H9 (cell line): ENCODE results near the gene RAB7B. TPM values are rescaled to one million over a fixed set of nuclear protein-coding genes. Genes with fewer than 3 reads are reported as not detected.

Experiments used
- DNase-seq: peaks from one replicate; pipeline ENCODE4 v3.0.0-alpha.2; 2017
- H2AFZ ChIP-seq: one replicate; pipeline ENCODE4 v1.6.1; 2013; ENCODE audit warnings: mild to moderate bottlenecking, low read length, control low read depth, moderate library complexity
- H2AK5ac ChIP-seq: 2 replicates; pipeline ENCODE4 v1.6.1; 2013; ENCODE audit warnings: low read length, control low read depth, mixed read lengths; ENCODE audit not compliant: insufficient read length
- H2BK120ac ChIP-seq: one replicate; pipeline ENCODE4 v1.6.1; 2013; ENCODE audit warnings: low read depth, mild to moderate bottlenecking, low read length, control low read depth, inconsistent platforms; ENCODE audit not compliant: poor library complexity, severe bottlenecking
- H2BK12ac ChIP-seq: 2 replicates; pipeline ENCODE4 v1.6.1; 2013; ENCODE audit warnings: low read length, control low read depth, mixed read lengths, low read depth; ENCODE audit not compliant: insufficient read length
- H2BK15ac ChIP-seq: 2 replicates; pipeline ENCODE4 v1.6.1; 2013; ENCODE audit warnings: low read depth, low read length, control low read depth
- H2BK20ac ChIP-seq: one replicate; pipeline ENCODE4 v1.6.1; 2013; ENCODE audit warnings: low read depth, mild to moderate bottlenecking, low read length, control low read depth, inconsistent platforms; ENCODE audit not compliant: poor library complexity, severe bottlenecking
- H2BK5ac ChIP-seq: 2 replicates; pipeline ENCODE4 v1.6.1; 2013; ENCODE audit warnings: low read length, control low read depth, mixed read lengths; ENCODE audit not compliant: insufficient read length
- H3K14ac ChIP-seq: 2 replicates; pipeline ENCODE4 v1.6.1; 2013; ENCODE audit warnings: low read length, control low read depth; ENCODE audit not compliant: insufficient read depth
- H3K18ac ChIP-seq: 2 replicates; pipeline ENCODE4 v1.6.1; 2013; ENCODE audit warnings: low read depth, mild to moderate bottlenecking, mixed read lengths, low read length, control low read depth; ENCODE audit not compliant: insufficient read length
- H3K23ac ChIP-seq: 2 replicates; pipeline ENCODE4 v1.6.1; 2013; ENCODE audit warnings: low read length, control low read depth, mixed read lengths, low read depth; ENCODE audit not compliant: insufficient read length
- H3K23me2 ChIP-seq: 2 replicates; pipeline ENCODE4 v1.6.1; 2013; ENCODE audit warnings: low read depth, mild to moderate bottlenecking, mixed read lengths, low read length, control low read depth; ENCODE audit not compliant: insufficient read length, poor library complexity, severe bottlenecking
- H3K27ac ChIP-seq: 2 replicates; pipeline ENCODE4 v1.5.1; 2013; ENCODE audit warnings: low read length, control low read depth, mixed read lengths, low read depth; ENCODE audit not compliant: insufficient read length
- H3K27me3 ChIP-seq: 2 replicates; pipeline ENCODE4 v1.6.1; 2013; ENCODE audit warnings: low read length, control low read depth, inconsistent platforms; ENCODE audit not compliant: insufficient read depth
- H3K4ac ChIP-seq: 2 replicates; pipeline ENCODE4 v1.6.1; 2013; ENCODE audit warnings: low read depth, mild to moderate bottlenecking, control low read depth, inconsistent platforms, low read length, moderate library complexity
- H3K4me1 ChIP-seq: 2 replicates; pipeline ENCODE4 v1.6.1; 2013; ENCODE audit warnings: low read length, control low read depth, inconsistent platforms; ENCODE audit not compliant: insufficient read depth
- H3K4me2 ChIP-seq: 2 replicates; pipeline ENCODE4 v1.6.1; 2013; ENCODE audit warnings: low read length, control low read depth, mixed read lengths; ENCODE audit not compliant: insufficient read length, insufficient read depth
- H3K56ac ChIP-seq: 2 replicates; pipeline ENCODE4 v1.6.1; 2013; ENCODE audit warnings: low read depth, mild to moderate bottlenecking, mixed read lengths, low read length, control low read depth; ENCODE audit not compliant: insufficient read length
- H3K79me1 ChIP-seq: 2 replicates; pipeline ENCODE4 v1.6.1; 2013; ENCODE audit warnings: low read depth, mild to moderate bottlenecking, moderate library complexity, low read length, control low read depth, inconsistent platforms; ENCODE audit not compliant: insufficient read depth, poor library complexity, severe bottlenecking
- H3K79me2 ChIP-seq: 2 replicates; pipeline ENCODE4 v1.6.1; 2013; ENCODE audit warnings: low read length, control low read depth, inconsistent platforms; ENCODE audit not compliant: insufficient read depth
- H3K9ac ChIP-seq: 2 replicates; pipeline ENCODE4 v1.6.1; 2013; ENCODE audit warnings: low read length, control low read depth, mixed read lengths; ENCODE audit not compliant: insufficient read length; ENCODE audit errors: extremely low read depth
- H3K9me3 ChIP-seq: one replicate; pipeline ENCODE4 v1.6.1; 2013; ENCODE audit warnings: low read depth, low read length, inconsistent platforms; ENCODE audit not compliant: control insufficient read depth
- H3T11ph ChIP-seq: one replicate; pipeline ENCODE4 v1.6.1; 2013; ENCODE audit warnings: mild to moderate bottlenecking, low read length, control low read depth, inconsistent platforms
- H4K20me1 ChIP-seq: one replicate; pipeline ENCODE4 v1.6.1; 2013; ENCODE audit not compliant: control insufficient read depth, insufficient read length, insufficient read depth
- H4K5ac ChIP-seq: 2 replicates; pipeline ENCODE4 v1.6.1; 2013; ENCODE audit warnings: low read depth, mild to moderate bottlenecking, mixed read lengths, low read length, control low read depth; ENCODE audit not compliant: insufficient read length
- H4K8ac ChIP-seq: replicated peaks from 2 replicates; pipeline ENCODE4 v1.6.1; 2013; ENCODE audit warnings: low read length, control low read depth, mixed read lengths, low read depth; ENCODE audit not compliant: insufficient read length
- H4K91ac ChIP-seq: 2 replicates; pipeline ENCODE4 v1.6.1; 2013; ENCODE audit warnings: low read depth, mild to moderate bottlenecking, moderate library complexity, mixed read lengths, low read length, control low read depth; ENCODE audit not compliant: insufficient read length
- H3K27ac Mint-ChIP-seq, 3 experiments: 2 replicates in 2 of 3; 3 replicates in 1 of 3; pipeline ENCODE4 v1.8.0; 2020 to 2021; ENCODE audit warnings: mixed read lengths in 3 of 3, mild to moderate bottlenecking in 1 of 3, moderate library complexity in 1 of 3
- H3K27me3 Mint-ChIP-seq: 2 replicates; pipeline ENCODE4 v1.8.0; 2021; ENCODE audit warnings: low read depth, mild to moderate bottlenecking, moderate library complexity, mixed read lengths
- H3K36me3 Mint-ChIP-seq, 3 experiments: 2 replicates in 2 of 3; 3 replicates in 1 of 3; pipeline ENCODE4 v1.8.0; 2020 to 2021; ENCODE audit warnings: low read depth in 3 of 3, mixed read lengths in 3 of 3; ENCODE audit not compliant: insufficient read depth in 1 of 3
- H3K4me1 Mint-ChIP-seq, 2 experiments: 2 replicates each; pipeline ENCODE4 v1.8.0; 2020; ENCODE audit warnings: mixed read lengths in 2 of 2
- H3K4me3 Mint-ChIP-seq, 2 experiments: 2 replicates in 1 of 2; 3 replicates in 1 of 2; pipeline ENCODE4 v1.8.0; 2020 to 2021; ENCODE audit warnings: mild to moderate bottlenecking in 2 of 2, mixed read lengths in 2 of 2, moderate library complexity in 1 of 2
- H3K9me3 Mint-ChIP-seq, 2 experiments: 2 replicates in 1 of 2; 3 replicates in 1 of 2; pipeline ENCODE4 v1.8.0; 2020; ENCODE audit warnings: mild to moderate bottlenecking in 2 of 2, mixed read lengths in 2 of 2, moderate library complexity in 1 of 2
- WGBS: extraction: QIAGEN DNeasy Blood & Tissue Kit; methylation state at CpG from one replicate; pipeline ENCODE4 v1.1.7; 2013; ENCODE audit warnings: missing lambda C conversion rate, low lambda C conversion rate, mixed read lengths; ENCODE audit not compliant: insufficient read length; ENCODE audit errors: extremely low coverage; 5-methylcytosine and 5-hydroxymethylcytosine counted together
- total RNA-seq: library from RNA; stranded (reverse); gene quantifications from 2 replicates; pipeline ENCODE4 v1.2.1, GENCODE V29; 2021
- TF ChIP-seq, protein P1 (sequence below): fragments of 200-600 bp; sonication (generic); conservative IDR thresholded peaks from 3 replicates; pipeline ENCODE4 v1.8.0; 2021; ENCODE audit warnings: antibody characterized with exemption, mild to moderate bottlenecking

Gene RAB7B
- total RNA-seq, 1 experiment from 2014 or later, result 0.68 TPM

DNA sequence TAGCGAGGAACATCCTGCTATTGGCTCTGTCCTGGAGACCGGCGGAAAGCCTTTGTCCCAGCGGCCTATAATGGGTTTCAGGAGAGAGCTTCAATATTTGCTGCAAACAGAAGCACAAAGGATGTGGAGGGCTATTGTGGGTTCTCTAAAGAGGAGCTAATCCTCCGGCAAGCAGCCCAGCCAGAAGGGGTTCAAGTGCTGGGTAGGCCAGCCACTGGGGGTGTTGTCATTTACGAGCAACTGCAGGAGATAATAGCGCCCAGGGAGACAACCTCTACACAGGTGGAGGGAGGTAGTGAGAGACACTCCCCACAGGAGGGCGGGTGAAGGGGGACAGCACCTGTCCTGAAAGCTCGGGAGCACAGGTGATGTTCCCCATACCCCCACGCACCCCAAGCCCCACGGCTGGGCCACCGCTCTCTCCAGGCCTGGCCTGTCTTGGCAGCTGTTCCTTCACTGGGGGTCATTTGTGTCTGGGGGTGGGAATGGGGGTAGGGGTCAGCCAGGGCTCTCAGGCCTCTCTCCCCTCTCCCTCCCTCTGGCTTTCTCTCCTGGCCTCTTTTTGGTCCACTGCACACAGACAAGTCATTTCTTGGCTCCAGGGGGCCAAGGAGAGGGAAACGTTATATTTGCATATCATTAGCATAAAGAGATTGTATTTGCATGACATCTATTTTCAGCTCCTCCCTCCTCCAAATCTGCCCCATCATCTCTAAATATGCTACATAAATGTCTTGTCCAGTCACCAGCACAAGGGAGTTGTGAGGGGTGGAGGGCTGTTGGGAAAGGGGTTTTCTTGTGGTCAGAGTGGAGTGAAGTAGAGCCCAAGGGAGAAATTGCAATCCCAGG, 37.9 kb downstream of the RAB7B start:
- no peaks in the 10 kb centered on the region for H3K27me3 ChIP-seq
- H3K4ac ChIP-seq, result no peak overlapping the region
- no peak overlapping the region for H2BK12ac ChIP-seq
- H4K91ac ChIP-seq, result no peak overlapping the region
- H3K9me3 Mint-ChIP-seq, result no peaks in the 10 kb centered on the region; a peak in 1 of 5 replicates
- no peak overlapping the region for H3K4me2 ChIP-seq
- H3T11ph ChIP-seq, result no peak overlapping the region
- WGBS, result no CpG with 5 or more reads among the region's 13 CpGs
- no peaks in the 10 kb centered on the region for H3K23me2 ChIP-seq
- no peaks in the 10 kb centered on the region for H3K79me1 ChIP-seq
- no peak overlapping the region for H4K8ac ChIP-seq
- H3K9me3 ChIP-seq, result no peaks in the 10 kb centered on the region
- TF ChIP-seq, protein P1, sequence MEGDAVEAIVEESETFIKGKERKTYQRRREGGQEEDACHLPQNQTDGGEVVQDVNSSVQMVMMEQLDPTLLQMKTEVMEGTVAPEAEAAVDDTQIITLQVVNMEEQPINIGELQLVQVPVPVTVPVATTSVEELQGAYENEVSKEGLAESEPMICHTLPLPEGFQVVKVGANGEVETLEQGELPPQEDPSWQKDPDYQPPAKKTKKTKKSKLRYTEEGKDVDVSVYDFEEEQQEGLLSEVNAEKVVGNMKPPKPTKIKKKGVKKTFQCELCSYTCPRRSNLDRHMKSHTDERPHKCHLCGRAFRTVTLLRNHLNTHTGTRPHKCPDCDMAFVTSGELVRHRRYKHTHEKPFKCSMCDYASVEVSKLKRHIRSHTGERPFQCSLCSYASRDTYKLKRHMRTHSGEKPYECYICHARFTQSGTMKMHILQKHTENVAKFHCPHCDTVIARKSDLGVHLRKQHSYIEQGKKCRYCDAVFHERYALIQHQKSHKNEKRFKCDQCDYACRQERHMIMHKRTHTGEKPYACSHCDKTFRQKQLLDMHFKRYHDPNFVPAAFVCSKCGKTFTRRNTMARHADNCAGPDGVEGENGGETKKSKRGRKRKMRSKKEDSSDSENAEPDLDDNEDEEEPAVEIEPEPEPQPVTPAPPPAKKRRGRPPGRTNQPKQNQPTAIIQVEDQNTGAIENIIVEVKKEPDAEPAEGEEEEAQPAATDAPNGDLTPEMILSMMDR, result no peak
- no peak overlapping the region for H4K5ac ChIP-seq
- H3K27me3 Mint-ChIP-seq, result peaks cover 2% of the 10 kb centered on the region
- no peaks in the 10 kb centered on the region for H4K20me1 ChIP-seq
- no peak overlapping the region for H3K18ac ChIP-seq
- H3K4me1 Mint-ChIP-seq, result peaks cover 23 to 30% of the 10 kb centered on the region in 2 experiments
- H2BK5ac ChIP-seq, result no peak overlapping the region
- no peak overlapping the region for H3K9ac ChIP-seq
- H3K4me1 ChIP-seq, result no peaks in the 10 kb centered on the region
- DNase-seq, result no peak
- H2BK15ac ChIP-seq, result no peak overlapping the region
- no peaks in the 10 kb centered on the region for H3K79me2 ChIP-seq
- no peak overlapping the region for H2AFZ ChIP-seq
- H3K14ac ChIP-seq, result no peak overlapping the region
- no peak overlapping the region; a peak in 2 of 7 replicates for H3K27ac Mint-ChIP-seq
- H3K27ac ChIP-seq, result no peak overlapping the region
- H3K56ac ChIP-seq, result no peak overlapping the region
- no peak overlapping the region for H3K23ac ChIP-seq
- H3K4me3 Mint-ChIP-seq, result no peak overlapping the region
- no peak overlapping the region for H2AK5ac ChIP-seq
- no peak overlapping the region for H2BK120ac ChIP-seq
- H3K36me3 Mint-ChIP-seq, result no peaks in the 10 kb centered on the region
- H2BK20ac ChIP-seq, result no peak overlapping the region
